IMR-90 (cell line): ENCODE results near the gene AHI1. TPM values are rescaled to one million over a fixed set of nuclear protein-coding genes. Genes with fewer than 3 reads are reported as not detected.

ENCODE experiments used
- ATAC-seq: fragments of 200-7000 bp; cut with Tn5 transposase; 2 replicates; pipeline ENCODE4 v1.9.1; 2020; ENCODE audit warnings: low read depth, mild to moderate bottlenecking, moderate library complexity
- BruUV-seq: library from RNA; stranded (reverse); fragments of 400-500 nt; replicated peaks from 2 replicates; lab custom pipeline; 2021; lab: Mats Ljungman, UMichigan
- CTCF ChIA-PET: fragments of 300-600 bp; formaldehyde crosslinking; extraction: SDS; loops from one replicate; lab custom pipeline; 2021; ENCODE audit warnings: antibody characterized with exemption; lab: Yijun Ruan, JAX
- POLR2A ChIA-PET: fragments of 300-600 bp; sonication (Branson Sonifier 250); formaldehyde crosslinking; loops from one replicate; lab custom pipeline; 2022; ENCODE audit warnings: antibody characterized with exemption; ENCODE audit not compliant: unreplicated experiment; lab: Charles Lee
- DNase-seq: peaks from one replicate; pipeline ENCODE4 v3.0.0; 2013
- H2AFZ ChIP-seq: replicated peaks from 2 replicates; pipeline ENCODE3; 2013; ENCODE audit warnings: low read length, mild to moderate bottlenecking; ENCODE audit not compliant: poor library complexity
- H2AK5ac ChIP-seq: 2 replicates; pipeline ENCODE4 v1.6.1; 2013; ENCODE audit warnings: low read depth, low read length, inconsistent platforms
- H2AK9ac ChIP-seq: replicated peaks from 2 replicates; pipeline ENCODE3; 2013; ENCODE audit warnings: mild to moderate bottlenecking, low read depth, low read length, moderate library complexity; ENCODE audit not compliant: poor library complexity
- H2BK120ac ChIP-seq: 2 replicates; pipeline ENCODE4 v1.6.1; 2013; ENCODE audit warnings: low read depth, low read length, inconsistent platforms
- H2BK15ac ChIP-seq: 3 replicates; pipeline ENCODE4 v1.6.1; 2013; ENCODE audit warnings: low read depth, low read length, inconsistent platforms
- H2BK20ac ChIP-seq: 2 replicates; pipeline ENCODE4 v1.6.1; 2013; ENCODE audit warnings: low read depth, mild to moderate bottlenecking, inconsistent platforms, low read length, moderate library complexity
- H2BK5ac ChIP-seq: 2 replicates; pipeline ENCODE4 v1.6.1; 2013; ENCODE audit warnings: mild to moderate bottlenecking, low read depth, low read length, inconsistent platforms; ENCODE audit not compliant: poor library complexity, severe bottlenecking
- H3K14ac ChIP-seq: replicated peaks from 2 replicates; pipeline ENCODE4 v1.6.1; 2013; ENCODE audit warnings: low read depth, low read length, inconsistent platforms
- H3K18ac ChIP-seq: 2 replicates; pipeline ENCODE4 v1.6.1; 2013; ENCODE audit warnings: low read depth, low read length, control low read depth
- H3K23ac ChIP-seq: 2 replicates; pipeline ENCODE4 v1.6.1; 2013; ENCODE audit warnings: low read depth, low read length, inconsistent platforms
- H3K27ac ChIP-seq: 2 replicates; pipeline ENCODE4 v1.5.1; 2013; ENCODE audit warnings: mild to moderate bottlenecking, control low read depth, low read length; ENCODE audit not compliant: insufficient read depth
- H3K27me3 ChIP-seq: 2 replicates; pipeline ENCODE4 v1.6.1; 2013; ENCODE audit warnings: low read length; ENCODE audit not compliant: control insufficient read depth, insufficient read depth
- H3K36me3 ChIP-seq: 2 replicates; pipeline ENCODE4 v1.6.1; 2013; ENCODE audit warnings: low read length, mixed read lengths; ENCODE audit not compliant: control insufficient read depth, insufficient read depth
- H3K4ac ChIP-seq: 2 replicates; pipeline ENCODE4 v1.6.1; 2013; ENCODE audit warnings: low read depth, low read length, inconsistent platforms
- H3K4me1 ChIP-seq: 2 replicates; pipeline ENCODE4 v1.6.1; 2013; ENCODE audit warnings: low read length, mixed read lengths; ENCODE audit not compliant: control insufficient read depth, insufficient read depth
- H3K4me2 ChIP-seq: 2 replicates; pipeline ENCODE4 v1.6.1; 2013; ENCODE audit warnings: low read depth, mild to moderate bottlenecking, control low read depth, low read length, moderate library complexity
- H3K4me3 ChIP-seq: 2 replicates; pipeline ENCODE4 v1.5.1; 2013; ENCODE audit warnings: low read depth, mild to moderate bottlenecking, control low read depth, low read length, moderate library complexity; ENCODE audit not compliant: insufficient read depth
- H3K56ac ChIP-seq: 2 replicates; pipeline ENCODE4 v1.6.1; 2013; ENCODE audit warnings: low read length, inconsistent platforms; ENCODE audit not compliant: insufficient read depth; ENCODE audit errors: extremely low read depth
- H3K79me1 ChIP-seq, 2 experiments: 2 replicates each; pipeline ENCODE4 v1.6.1; 2013; ENCODE audit warnings: low read length in 2 of 2, inconsistent platforms in 1 of 2, low read depth in 1 of 2
- H3K9ac ChIP-seq: 2 replicates; pipeline ENCODE4 v1.6.1; 2013; ENCODE audit warnings: low read depth, low read length, control low read depth
- H3K9me1 ChIP-seq: 2 replicates; pipeline ENCODE4 v1.6.1; 2013; ENCODE audit warnings: low read length, inconsistent platforms; ENCODE audit not compliant: insufficient read depth
- H3K9me3 ChIP-seq: 2 replicates; pipeline ENCODE4 v1.6.1; 2013; ENCODE audit warnings: low read length; ENCODE audit not compliant: control insufficient read depth, insufficient read depth
- H4K20me1 ChIP-seq: 2 replicates; pipeline ENCODE4 v1.6.1; 2013; ENCODE audit warnings: low read length, inconsistent platforms; ENCODE audit not compliant: insufficient read depth
- H4K5ac ChIP-seq: 2 replicates; pipeline ENCODE4 v1.6.1; 2013; ENCODE audit warnings: mild to moderate bottlenecking, low read depth, low read length, control low read depth
- H4K8ac ChIP-seq, 2 experiments: 2 replicates each; pipeline ENCODE4 v1.6.1; 2013; ENCODE audit warnings: low read depth in 2 of 2, low read length in 2 of 2, control low read depth in 1 of 2, inconsistent platforms in 1 of 2
- H4K91ac ChIP-seq: 2 replicates; pipeline ENCODE4 v1.6.1; 2013; ENCODE audit warnings: low read depth, low read length, inconsistent platforms; ENCODE audit not compliant: insufficient read depth
- BHLHE40 ChIP-seq: fragments of 150-350 bp; IDR thresholded peaks from 2 replicates; pipeline ENCODE4 v1.6.1; 2016; ENCODE audit warnings: mild to moderate bottlenecking, low read depth, low read length
- MAFK ChIP-seq: IDR thresholded peaks from 2 replicates; pipeline ENCODE4 v1.6.1; 2012; ENCODE audit warnings: low read depth, low read length, improper control_type of control experiment
- RAD21 ChIP-seq: IDR thresholded peaks from 2 replicates; pipeline ENCODE4 v1.6.1; 2012; ENCODE audit warnings: low read length, improper control_type of control experiment
- RCOR1 ChIP-seq: IDR thresholded peaks from 2 replicates; pipeline ENCODE4 v1.6.1; 2012; ENCODE audit warnings: mild to moderate bottlenecking, low read length, improper control_type of control experiment; ENCODE audit not compliant: insufficient replicate concordance
- SMC3 ChIP-seq: fragments of 150-350 bp; IDR thresholded peaks from 2 replicates; pipeline ENCODE4 v1.6.1; 2016; ENCODE audit warnings: low read depth, mild to moderate bottlenecking, antibody characterized with exemption, low read length, moderate library complexity
- WGBS, 2 experiments: methylation state at CpG; one replicate each; pipeline versions ENCODE4 v1.1.5 to v1.1.7; 2013; ENCODE audit warnings: missing lambda C conversion rate in 2 of 2; ENCODE audit not compliant: insufficient read length in 1 of 2; ENCODE audit errors: extremely low coverage in 2 of 2; 5-methylcytosine and 5-hydroxymethylcytosine counted together
- dilution Hi-C: fragments of 300-500 bp; cut with HindIII; formaldehyde crosslinking; loops from one replicate; pipeline ENCODE4 v1.14.3; 2018; ENCODE audit warnings: low sequenced_read_pairs; ENCODE audit not compliant: unreplicated experiment
- in situ Hi-C: fragments of 300-500 bp; cut with MboI; formaldehyde crosslinking; loops from 3 replicates; pipeline ENCODE4 v1.14.3; 2019; ENCODE audit warnings: low sequenced_read_pairs, inconsistent platforms, mixed read lengths
- intact Hi-C: fragments of 100-400 bp; cut with micrococcal nuclease; formaldehyde crosslinking; loops from 2 replicates; pipeline ENCODE4 v1.10.0; 2022
- polyA plus RNA-seq, 3 experiments: library from polyadenylated mRNA; depleted of rRNA; stranded (reverse); fragments of >200 nt; gene quantifications; 2 replicates each; pipeline ENCODE4 v1.2.3, GENCODE V29; 2012; ENCODE audit warnings: low replicate concordance in 1 of 3
- total RNA-seq: library from RNA; depleted of rRNA; stranded (reverse); fragments of >200 nt; gene quantifications from 2 replicates; pipeline ENCODE4 v1.2.3, GENCODE V29; 2012
- TF ChIP-seq, protein P1 (sequence below): conservative IDR thresholded peaks from 2 replicates; pipeline ENCODE4 v1.5.1; 2012; ENCODE audit warnings: mild to moderate bottlenecking, low read depth, low read length, improper control_type of control experiment
- TF ChIP-seq, protein P2 (sequence below): fragments of 150-350 bp; IDR thresholded peaks from 2 replicates; pipeline ENCODE4 v1.6.1; 2016; ENCODE audit warnings: low read depth, mild to moderate bottlenecking, low read length, moderate library complexity, borderline replicate concordance

The AHI1 gene
- total and polyA plus RNA-seq, 2 of the 4 experiments (the other 2 are of a cell fraction): 9.5 to 19.4 TPM

DNA sequence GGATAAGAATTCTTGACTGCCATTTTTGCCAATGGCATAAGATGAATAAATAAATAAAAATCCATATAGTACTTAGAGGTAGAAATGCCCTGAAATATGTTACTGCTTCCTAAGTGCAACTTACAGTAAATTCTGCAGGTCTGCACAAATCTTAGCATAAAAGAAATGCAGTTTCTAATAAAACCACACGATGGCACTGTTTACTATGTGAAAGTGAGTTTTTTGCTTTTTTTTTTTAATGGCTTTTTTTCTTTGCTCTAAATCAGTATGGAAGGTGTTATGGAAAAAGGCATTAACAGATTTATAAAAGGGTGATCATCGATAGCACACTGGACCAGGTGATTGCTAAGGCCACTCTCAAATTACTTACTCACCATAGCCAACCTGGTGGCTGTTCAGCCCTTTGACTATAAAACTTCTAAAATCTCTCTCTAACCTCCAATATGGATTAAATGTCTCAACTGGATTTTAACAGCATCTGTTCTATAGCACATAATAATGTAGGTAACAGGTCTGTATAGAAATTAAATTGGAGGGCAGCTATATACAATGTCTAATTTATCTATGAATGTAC lies 45.8 kb downstream of the AHI1 start:
- no peak overlapping the region for H3K9ac ChIP-seq
- CTCF ChIA-PET: interaction anchor here (2.1 kb wide), 1 partner anchor 775 kb away, joined by 8 read pairs; no protein-coding TSS in a partner anchor
- in situ Hi-C loops (loop anchor here (25.0 kb wide), 1 partner anchor 1086 kb away; no protein-coding TSS in a partner anchor), dilution Hi-C loops (no loop called here), intact Hi-C loops (loop anchor here (1.0 to 5.0 kb wide), 5 partner anchors 46 to 1096 kb away; partner anchors contain the start of gene AHI1)
- no peak overlapping the region for H3K27ac ChIP-seq
- no peak overlapping the region for H3K56ac ChIP-seq
- no peak overlapping the region for H3K18ac ChIP-seq
- H2BK15ac ChIP-seq: no peak overlapping the region
- H3K9me1 ChIP-seq: no peaks in the 10 kb centered on the region
- WGBS, 2 experiments: no CpG with 5 or more reads among the region's 2 CpGs
- peaks cover 7% of the 10 kb centered on the region; the same call in 1 of the 2 replicates for H3K36me3 ChIP-seq
- H3K79me1 ChIP-seq: no peaks in the 10 kb centered on the region
- no peak overlapping the region for H4K5ac ChIP-seq
- BruUV-seq: no TSS peak
- no peak overlapping the region for H4K91ac ChIP-seq
- no peaks in the 10 kb centered on the region for H4K20me1 ChIP-seq
- H4K8ac ChIP-seq: peak overlapping the region in 1 of 2 experiments; percentile 71; a peak in 1 of 4 replicates
- ATAC-seq (peak; percentile 29; the same call in 1 of the 2 replicates), DNase-seq (peak; percentile 43)
- H2AK5ac ChIP-seq: no peak overlapping the region
- TF ChIP-seq, protein P1, sequence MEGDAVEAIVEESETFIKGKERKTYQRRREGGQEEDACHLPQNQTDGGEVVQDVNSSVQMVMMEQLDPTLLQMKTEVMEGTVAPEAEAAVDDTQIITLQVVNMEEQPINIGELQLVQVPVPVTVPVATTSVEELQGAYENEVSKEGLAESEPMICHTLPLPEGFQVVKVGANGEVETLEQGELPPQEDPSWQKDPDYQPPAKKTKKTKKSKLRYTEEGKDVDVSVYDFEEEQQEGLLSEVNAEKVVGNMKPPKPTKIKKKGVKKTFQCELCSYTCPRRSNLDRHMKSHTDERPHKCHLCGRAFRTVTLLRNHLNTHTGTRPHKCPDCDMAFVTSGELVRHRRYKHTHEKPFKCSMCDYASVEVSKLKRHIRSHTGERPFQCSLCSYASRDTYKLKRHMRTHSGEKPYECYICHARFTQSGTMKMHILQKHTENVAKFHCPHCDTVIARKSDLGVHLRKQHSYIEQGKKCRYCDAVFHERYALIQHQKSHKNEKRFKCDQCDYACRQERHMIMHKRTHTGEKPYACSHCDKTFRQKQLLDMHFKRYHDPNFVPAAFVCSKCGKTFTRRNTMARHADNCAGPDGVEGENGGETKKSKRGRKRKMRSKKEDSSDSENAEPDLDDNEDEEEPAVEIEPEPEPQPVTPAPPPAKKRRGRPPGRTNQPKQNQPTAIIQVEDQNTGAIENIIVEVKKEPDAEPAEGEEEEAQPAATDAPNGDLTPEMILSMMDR: peak; percentile 68
- TF ChIP-seq SMC3: peak; percentile 48
- TF ChIP-seq, protein P2, sequence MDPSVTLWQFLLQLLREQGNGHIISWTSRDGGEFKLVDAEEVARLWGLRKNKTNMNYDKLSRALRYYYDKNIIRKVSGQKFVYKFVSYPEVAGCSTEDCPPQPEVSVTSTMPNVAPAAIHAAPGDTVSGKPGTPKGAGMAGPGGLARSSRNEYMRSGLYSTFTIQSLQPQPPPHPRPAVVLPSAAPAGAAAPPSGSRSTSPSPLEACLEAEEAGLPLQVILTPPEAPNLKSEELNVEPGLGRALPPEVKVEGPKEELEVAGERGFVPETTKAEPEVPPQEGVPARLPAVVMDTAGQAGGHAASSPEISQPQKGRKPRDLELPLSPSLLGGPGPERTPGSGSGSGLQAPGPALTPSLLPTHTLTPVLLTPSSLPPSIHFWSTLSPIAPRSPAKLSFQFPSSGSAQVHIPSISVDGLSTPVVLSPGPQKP: no peak
- no peak for TF ChIP-seq RCOR1
- peak; percentile 31 for TF ChIP-seq MAFK
- peak; percentile 72 for TF ChIP-seq RAD21
- TF ChIP-seq BHLHE40: no peak
- no peak overlapping the region for H3K4me3 ChIP-seq
- no peak overlapping the region for H3K4me2 ChIP-seq
- H2AFZ ChIP-seq: no peak overlapping the region
- H2BK5ac ChIP-seq: no peak overlapping the region
- no peak overlapping the region for H2AK9ac ChIP-seq
- H3K9me3 ChIP-seq: no peaks in the 10 kb centered on the region
- H3K27me3 ChIP-seq: no peaks in the 10 kb centered on the region
- H3K23ac ChIP-seq: no peak overlapping the region
- no peak overlapping the region for H3K4ac ChIP-seq
- H2BK20ac ChIP-seq: no peak overlapping the region
- no peak overlapping the region for H3K14ac ChIP-seq
- POLR2A ChIA-PET: no interaction called here
- H2BK120ac ChIP-seq: no peak overlapping the region
- H3K4me1 ChIP-seq: no peaks in the 10 kb centered on the region
